NCI-H1048 (cell line): ENCODE measurements around the gene CHMP1A.

ENCODE experiments used
- DNase-seq: peaks from one replicate; lab custom pipeline; 2025; lab: John Stamatoyannopoulos, UW

The CHMP1A gene

GRCh38 chr16:89623511-89624261 is 33.8 kb downstream of the CHMP1A start:
- no peak for DNase-seq

- DNase-seq, result no peak
Observed at GRCh38 chr16:89621698-89622409, 35.7 kb downstream of the CHMP1A start.

- no peak for DNase-seq
Observed at GRCh38 chr16:89621136-89621697, 36.3 kb downstream of the CHMP1A start.

- no peak for DNase-seq
Observed at GRCh38 chr16:89620406-89620841, 37.1 kb downstream of the CHMP1A start.

GRCh38 chr16:89619840-89620239 is 37.7 kb downstream of the CHMP1A start:
- DNase-seq, result no peak

- no peak for DNase-seq
Observed at GRCh38 chr16:89618109-89618998, 39.2 kb downstream of the CHMP1A start.

- DNase-seq, result no peak
Observed at GRCh38 chr16:89617036-89617435, 40.5 kb downstream of the CHMP1A start.

- DNase-seq, result no peak
Observed at GRCh38 chr16:89616623-89617022, 40.9 kb downstream of the CHMP1A start.

- no peak for DNase-seq
Observed at GRCh38 chr16:89615596-89616090, 41.9 kb downstream of the CHMP1A start.

GRCh38 chr16:89615176-89615575 is 42.3 kb downstream of the CHMP1A start:
- DNase-seq, result no peak

GRCh38 chr16:89613954-89614459 is 43.5 kb downstream of the CHMP1A start:
- no peak for DNase-seq

- DNase-seq, result no peak
Observed at GRCh38 chr16:89613231-89613953, 44.1 kb downstream of the CHMP1A start, which contains the start of gene DPEP1. TSS of gene DPEP1 (plus strand) at chr16:89613642. CDS start at chr16:89630411, 16,769 bp downstream.

- no peak for DNase-seq
Observed at GRCh38 chr16:89612415-89613166, 44.9 kb downstream of the CHMP1A start.

GRCh38 chr16:89610108-89610453 is 47.4 kb downstream of the CHMP1A start:
- DNase-seq, result no peak

GRCh38 chr16:89607937-89608740 is 49.4 kb downstream of the CHMP1A start:
- no peak for DNase-seq

GRCh38 chr16:89607453-89607852 is 50.1 kb downstream of the CHMP1A start:
- DNase-seq, result no peak

- DNase-seq, result no peak
Observed at GRCh38 chr16:89606006-89606405, 51.5 kb downstream of the CHMP1A start.

GRCh38 chr16:89605186-89605970 is 52.1 kb downstream of the CHMP1A start:
- DNase-seq, result no peak

GRCh38 chr16:89604764-89605163 is 52.7 kb downstream of the CHMP1A start:
- no peak for DNase-seq
